WERI-Rb-1 (cell line): Measurements from ENCODE around the gene MGAT4C.

Experiments used
- DNase-seq: peaks from one replicate; pipeline ENCODE4 v3.0.0-alpha.2; 2020
- H3K27ac ChIP-seq: fragments of 250-450 bp; sonication (Bioruptor Pico); 2 replicates; pipeline ENCODE4 v1.5.1; 2020; ENCODE audit warnings: mild to moderate bottlenecking, moderate library complexity
- H3K27me3 ChIP-seq: fragments of 250-450 bp; sonication (Bioruptor Pico); 2 replicates; pipeline ENCODE4 v1.5.1; 2021; ENCODE audit warnings: mild to moderate bottlenecking, low read depth, moderate library complexity; ENCODE audit not compliant: insufficient read depth, severe bottlenecking
- H3K36me3 ChIP-seq: fragments of 250-450 bp; sonication (Bioruptor Pico); 2 replicates; pipeline ENCODE4 v1.5.1; 2020; ENCODE audit warnings: mild to moderate bottlenecking, moderate library complexity
- H3K4me3 ChIP-seq: 2 replicates; pipeline ENCODE4 v1.5.1; 2011; ENCODE audit warnings: low read depth, mild to moderate bottlenecking, control low read depth, low read length
- H3K9me3 ChIP-seq: fragments of 250-450 bp; sonication (Bioruptor Pico); 2 replicates; pipeline ENCODE4 v1.5.1; 2021; ENCODE audit warnings: mild to moderate bottlenecking, moderate library complexity; ENCODE audit not compliant: severe bottlenecking
- TF ChIP-seq, protein P1 (sequence below): IDR thresholded peaks from 2 replicates; pipeline ENCODE4 v1.5.1; 2011; ENCODE audit warnings: low read depth, mild to moderate bottlenecking, control low read depth, inconsistent platforms, low read length

MGAT4C gene

DNA sequence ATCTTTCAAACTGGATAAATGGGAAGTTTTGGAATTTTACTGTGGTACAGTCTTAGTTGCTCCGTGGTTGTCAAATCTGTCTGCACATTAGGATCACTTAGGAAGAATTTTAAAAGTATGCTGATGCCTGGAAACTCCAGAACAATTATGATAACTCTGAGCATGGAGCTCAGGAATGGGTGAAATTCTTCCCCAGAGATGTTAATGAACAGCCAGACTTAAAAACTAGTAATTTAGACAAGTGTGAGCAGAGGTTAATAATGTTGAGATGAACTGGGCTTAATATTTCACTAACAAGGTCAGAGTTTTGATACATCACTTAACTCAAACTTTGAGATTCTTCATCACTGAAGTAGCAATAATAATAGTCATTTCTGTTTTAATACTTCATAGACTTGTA lies 287.6 kb downstream of the MGAT4C start:
- Histone ChIP-seq H3K27ac (no peak overlapping the region), H3K27me3 (no peaks in the 10 kb centered on the region), H3K9me3 (no peaks in the 10 kb centered on the region), H3K36me3 (no peaks in the 10 kb centered on the region), H3K4me3 (no peak overlapping the region)
- TF ChIP-seq, protein P1, sequence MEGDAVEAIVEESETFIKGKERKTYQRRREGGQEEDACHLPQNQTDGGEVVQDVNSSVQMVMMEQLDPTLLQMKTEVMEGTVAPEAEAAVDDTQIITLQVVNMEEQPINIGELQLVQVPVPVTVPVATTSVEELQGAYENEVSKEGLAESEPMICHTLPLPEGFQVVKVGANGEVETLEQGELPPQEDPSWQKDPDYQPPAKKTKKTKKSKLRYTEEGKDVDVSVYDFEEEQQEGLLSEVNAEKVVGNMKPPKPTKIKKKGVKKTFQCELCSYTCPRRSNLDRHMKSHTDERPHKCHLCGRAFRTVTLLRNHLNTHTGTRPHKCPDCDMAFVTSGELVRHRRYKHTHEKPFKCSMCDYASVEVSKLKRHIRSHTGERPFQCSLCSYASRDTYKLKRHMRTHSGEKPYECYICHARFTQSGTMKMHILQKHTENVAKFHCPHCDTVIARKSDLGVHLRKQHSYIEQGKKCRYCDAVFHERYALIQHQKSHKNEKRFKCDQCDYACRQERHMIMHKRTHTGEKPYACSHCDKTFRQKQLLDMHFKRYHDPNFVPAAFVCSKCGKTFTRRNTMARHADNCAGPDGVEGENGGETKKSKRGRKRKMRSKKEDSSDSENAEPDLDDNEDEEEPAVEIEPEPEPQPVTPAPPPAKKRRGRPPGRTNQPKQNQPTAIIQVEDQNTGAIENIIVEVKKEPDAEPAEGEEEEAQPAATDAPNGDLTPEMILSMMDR: no peak
- DNase-seq: no peak

GRCh38 chr12:85963326-85963725 lies 292.9 kb downstream of the MGAT4C start:
- Histone ChIP-seq H3K27me3 (no peaks in the 10 kb centered on the region), H3K4me3 (no peak overlapping the region), H3K9me3 (no peaks in the 10 kb centered on the region), H3K27ac (no peak overlapping the region), H3K36me3 (no peaks in the 10 kb centered on the region)
- TF ChIP-seq, protein P1: no peak
- DNase-seq: no peak

GRCh38 chr12:85956081-85956480 lies 300.1 kb downstream of the MGAT4C start:
- TF ChIP-seq, protein P1: no peak
- DNase-seq: no peak
- Histone ChIP-seq H3K27me3 (no peaks in the 10 kb centered on the region), H3K4me3 (no peak overlapping the region), H3K36me3 (no peaks in the 10 kb centered on the region), H3K27ac (no peak overlapping the region), H3K9me3 (no peaks in the 10 kb centered on the region)

- no peak overlapping the region for H3K27ac ChIP-seq
- TF ChIP-seq, protein P1: no peak
- H3K4me3 ChIP-seq: no peak overlapping the region
- no peaks in the 10 kb centered on the region for H3K27me3 ChIP-seq
- no peaks in the 10 kb centered on the region for H3K9me3 ChIP-seq
- DNase-seq: no peak
- no peaks in the 10 kb centered on the region for H3K36me3 ChIP-seq
These were observed 301.1 kb downstream of the MGAT4C start for GRCh38 chr12:85955127-85955526.

DNA sequence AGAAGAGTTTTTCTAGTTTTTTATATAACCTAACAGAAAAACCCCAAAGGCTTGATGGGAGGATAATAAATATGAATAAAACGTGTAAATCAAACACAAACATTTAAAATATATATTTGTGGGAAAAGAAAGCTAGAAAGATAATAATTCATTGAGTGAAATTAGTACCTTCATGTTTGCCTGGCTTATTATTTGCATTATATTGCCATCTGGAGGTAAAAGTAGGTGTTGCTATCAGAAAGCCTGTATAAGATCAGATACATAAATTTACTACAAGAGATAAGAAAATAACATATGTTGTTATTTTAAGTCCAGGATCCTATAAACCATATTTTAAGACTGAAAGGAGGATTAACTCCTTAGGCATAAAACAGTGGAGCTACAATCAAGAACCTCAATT lies 304.4 kb downstream of the MGAT4C start:
- Histone ChIP-seq H3K27me3 (no peaks in the 10 kb centered on the region), H3K36me3 (no peaks in the 10 kb centered on the region), H3K27ac (no peak overlapping the region), H3K9me3 (no peaks in the 10 kb centered on the region), H3K4me3 (no peak overlapping the region)
- no peak for DNase-seq
- TF ChIP-seq, protein P1: no peak

DNA sequence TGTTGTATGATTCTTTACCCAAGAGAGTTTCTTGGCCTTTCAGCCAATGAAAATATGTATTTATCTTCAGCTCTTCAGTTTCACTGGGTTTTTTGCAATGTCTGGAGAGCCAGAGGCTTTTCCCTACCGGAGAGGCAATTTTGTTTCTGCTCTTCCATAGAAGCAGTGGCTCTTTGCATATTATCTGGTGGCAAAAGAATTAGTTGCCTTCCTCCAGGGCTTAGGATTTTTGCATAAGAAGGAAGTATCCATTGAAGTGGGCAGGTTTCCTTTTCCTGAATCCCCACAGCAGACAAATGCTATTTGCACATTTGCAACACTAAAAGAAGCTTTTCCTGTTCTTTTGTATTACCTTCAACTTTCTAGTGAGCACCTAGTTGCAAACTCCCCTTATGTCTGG lies 306.9 kb downstream of the MGAT4C start:
- DNase-seq: no peak
- H3K27me3 ChIP-seq: no peaks in the 10 kb centered on the region
- TF ChIP-seq, protein P1: no peak
- H3K27ac ChIP-seq: no peak overlapping the region
- H3K9me3 ChIP-seq: no peaks in the 10 kb centered on the region
- no peak overlapping the region for H3K4me3 ChIP-seq
- no peaks in the 10 kb centered on the region for H3K36me3 ChIP-seq
